ENCODE measurements around the gene RFX2.

The RFX2 gene

DNA sequence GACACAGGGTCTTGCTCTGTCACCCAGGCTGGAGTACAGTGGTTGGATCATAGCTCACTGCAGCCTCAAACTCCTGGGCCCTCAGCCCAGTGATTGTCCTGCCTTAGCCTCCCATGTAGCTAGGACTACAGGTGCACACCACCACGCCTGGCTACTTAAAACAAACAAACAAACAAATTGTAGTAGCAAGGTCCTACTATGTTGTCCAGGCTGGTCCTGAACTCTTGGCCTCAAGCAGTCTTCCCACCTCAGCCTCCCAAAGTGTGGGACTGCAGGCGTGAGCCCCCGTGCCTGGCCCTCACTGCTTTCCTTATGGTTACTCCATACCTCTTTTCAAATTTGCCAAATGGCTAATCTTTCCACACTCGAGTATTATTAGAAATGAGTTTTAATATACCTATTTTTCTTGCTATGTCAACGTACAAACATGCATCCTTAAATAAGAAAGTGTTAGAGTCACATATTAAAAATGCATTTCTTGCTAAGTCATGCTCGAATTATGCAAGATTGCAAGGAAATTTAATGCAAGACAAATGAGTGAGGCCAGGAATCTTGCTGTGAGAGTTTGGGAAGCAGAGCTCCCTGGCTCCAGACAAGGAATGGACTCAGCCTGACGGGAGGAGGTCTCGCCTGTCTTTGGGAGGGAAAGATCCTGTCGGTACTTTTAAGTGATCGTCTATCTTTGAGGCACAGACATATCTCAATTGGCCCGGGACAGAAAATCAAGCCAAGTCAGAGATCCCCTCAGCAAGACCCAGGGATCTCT is 39.4 kb downstream of the RFX2 start:
- DNase-seq (ENCODE audit: low read depth): peak; percentile 77
- TF ChIP-seq, protein P1, sequence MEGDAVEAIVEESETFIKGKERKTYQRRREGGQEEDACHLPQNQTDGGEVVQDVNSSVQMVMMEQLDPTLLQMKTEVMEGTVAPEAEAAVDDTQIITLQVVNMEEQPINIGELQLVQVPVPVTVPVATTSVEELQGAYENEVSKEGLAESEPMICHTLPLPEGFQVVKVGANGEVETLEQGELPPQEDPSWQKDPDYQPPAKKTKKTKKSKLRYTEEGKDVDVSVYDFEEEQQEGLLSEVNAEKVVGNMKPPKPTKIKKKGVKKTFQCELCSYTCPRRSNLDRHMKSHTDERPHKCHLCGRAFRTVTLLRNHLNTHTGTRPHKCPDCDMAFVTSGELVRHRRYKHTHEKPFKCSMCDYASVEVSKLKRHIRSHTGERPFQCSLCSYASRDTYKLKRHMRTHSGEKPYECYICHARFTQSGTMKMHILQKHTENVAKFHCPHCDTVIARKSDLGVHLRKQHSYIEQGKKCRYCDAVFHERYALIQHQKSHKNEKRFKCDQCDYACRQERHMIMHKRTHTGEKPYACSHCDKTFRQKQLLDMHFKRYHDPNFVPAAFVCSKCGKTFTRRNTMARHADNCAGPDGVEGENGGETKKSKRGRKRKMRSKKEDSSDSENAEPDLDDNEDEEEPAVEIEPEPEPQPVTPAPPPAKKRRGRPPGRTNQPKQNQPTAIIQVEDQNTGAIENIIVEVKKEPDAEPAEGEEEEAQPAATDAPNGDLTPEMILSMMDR (IDR thresholded peaks at IDR 0.05; ENCODE audit: low read length, missing control alignments): no peak
- H3K4me3 ChIP-seq (replicated peaks; ENCODE audit: low read depth, low read length): no peak overlapping the region

DNA sequence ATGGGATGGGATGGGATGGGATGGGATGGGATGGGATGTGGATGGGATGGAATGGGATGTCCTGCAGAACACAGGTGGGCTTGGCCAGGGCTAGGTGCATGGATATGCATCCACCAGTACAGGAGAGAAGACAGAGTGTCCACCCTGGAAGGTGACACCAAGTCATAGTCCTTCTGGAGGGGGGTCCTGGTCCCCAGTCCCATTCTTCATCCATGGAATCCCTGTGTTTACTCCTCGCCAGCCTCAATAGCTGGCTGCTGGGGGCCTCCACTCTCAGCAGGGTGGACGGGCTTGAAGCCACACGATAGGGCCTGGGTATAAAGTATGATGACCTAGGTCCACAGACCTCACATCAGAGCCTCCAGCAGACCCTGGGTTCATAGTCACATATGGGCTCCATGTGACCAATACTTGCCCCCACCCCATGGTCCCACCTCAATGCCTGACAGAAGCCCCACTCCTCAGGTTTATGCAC is 40.1 kb downstream of the RFX2 start:
- no peak overlapping the region for H3K4me3 ChIP-seq (replicated peaks; ENCODE audit: low read depth, low read length)
- TF ChIP-seq, protein P1 (IDR thresholded peaks at IDR 0.05; ENCODE audit: low read length, missing control alignments): no peak
- DNase-seq (ENCODE audit: low read depth): no peak

DNA sequence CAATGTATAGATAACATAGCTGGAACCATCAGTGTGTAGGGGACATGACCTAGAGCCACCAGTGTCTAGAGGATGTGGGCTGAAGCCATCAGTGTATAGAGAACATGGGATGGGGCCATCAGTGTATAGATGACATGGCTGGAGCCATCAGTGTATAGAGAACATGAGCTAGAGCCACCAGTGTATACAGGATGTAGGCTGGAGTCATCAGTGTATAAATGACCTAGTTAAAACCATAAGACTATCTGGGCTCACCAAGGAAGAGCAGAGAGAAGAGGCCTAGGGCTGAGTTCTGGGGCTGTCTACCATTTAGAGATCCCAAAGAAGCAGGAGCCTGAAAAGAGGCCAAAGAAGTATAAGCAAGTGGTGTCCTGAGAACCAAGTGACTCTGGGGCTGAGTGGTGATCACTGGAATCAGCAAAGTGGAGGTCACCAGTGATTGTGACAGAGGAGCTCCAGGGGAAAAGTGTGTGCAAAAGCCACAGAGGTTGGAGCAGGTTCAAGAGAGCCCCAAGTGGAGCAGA is 41.0 kb downstream of the RFX2 start:
- DNase-seq (ENCODE audit: low read depth): no peak
- TF ChIP-seq, protein P1 (IDR thresholded peaks at IDR 0.05; ENCODE audit: low read length, missing control alignments): no peak
- H3K4me3 ChIP-seq (replicated peaks; ENCODE audit: low read depth, low read length): no peak overlapping the region

DNA sequence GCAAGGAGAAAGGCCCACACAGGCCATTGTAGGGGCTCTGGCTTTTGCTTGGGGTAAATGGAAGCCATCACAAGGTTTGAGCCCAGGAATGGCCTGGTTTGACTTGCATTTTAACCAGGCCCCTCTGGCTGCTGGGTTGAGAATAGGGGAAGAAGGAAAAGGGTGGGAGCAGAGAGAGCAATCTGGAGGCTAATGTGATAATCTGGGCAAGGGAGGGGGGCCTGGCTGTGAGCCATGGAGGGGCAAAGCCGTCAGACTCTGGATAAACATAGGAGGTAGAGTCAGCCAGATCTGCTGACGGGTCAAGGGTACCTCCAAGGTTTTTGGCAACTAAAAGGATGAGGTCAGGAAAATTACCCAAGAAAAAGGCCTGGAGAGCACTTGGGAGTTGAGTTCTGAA is 41.6 kb downstream of the RFX2 start:
- no peak overlapping the region for H3K4me3 ChIP-seq (replicated peaks; ENCODE audit: low read depth, low read length)
- no peak for DNase-seq (ENCODE audit: low read depth)
- TF ChIP-seq, protein P1 (IDR thresholded peaks at IDR 0.05; ENCODE audit: low read length, missing control alignments): no peak

DNA sequence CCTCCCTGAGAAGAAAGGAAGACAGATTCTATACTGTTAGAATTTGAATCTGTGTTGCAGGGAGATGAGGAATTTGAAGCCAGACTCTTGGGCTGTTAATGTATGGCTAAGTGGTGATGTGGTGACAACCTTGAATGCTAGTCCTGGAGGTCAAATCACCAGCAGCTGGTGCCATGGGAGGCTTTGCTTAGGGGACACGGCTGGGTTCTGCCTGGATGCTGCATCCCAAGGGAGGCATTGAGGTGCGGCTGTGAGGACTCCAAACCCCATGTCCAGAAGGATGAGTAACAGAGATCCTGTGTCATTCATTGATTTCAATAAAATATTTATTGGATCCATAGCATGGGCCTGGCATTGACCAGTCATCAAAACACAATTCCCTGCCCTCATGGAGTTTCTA is 42.3 kb downstream of the RFX2 start:
- H3K4me3 ChIP-seq (replicated peaks; ENCODE audit: low read depth, low read length): no peak overlapping the region
- TF ChIP-seq, protein P1 (IDR thresholded peaks at IDR 0.05; ENCODE audit: low read length, missing control alignments): no peak
- no peak for DNase-seq (ENCODE audit: low read depth)

DNA sequence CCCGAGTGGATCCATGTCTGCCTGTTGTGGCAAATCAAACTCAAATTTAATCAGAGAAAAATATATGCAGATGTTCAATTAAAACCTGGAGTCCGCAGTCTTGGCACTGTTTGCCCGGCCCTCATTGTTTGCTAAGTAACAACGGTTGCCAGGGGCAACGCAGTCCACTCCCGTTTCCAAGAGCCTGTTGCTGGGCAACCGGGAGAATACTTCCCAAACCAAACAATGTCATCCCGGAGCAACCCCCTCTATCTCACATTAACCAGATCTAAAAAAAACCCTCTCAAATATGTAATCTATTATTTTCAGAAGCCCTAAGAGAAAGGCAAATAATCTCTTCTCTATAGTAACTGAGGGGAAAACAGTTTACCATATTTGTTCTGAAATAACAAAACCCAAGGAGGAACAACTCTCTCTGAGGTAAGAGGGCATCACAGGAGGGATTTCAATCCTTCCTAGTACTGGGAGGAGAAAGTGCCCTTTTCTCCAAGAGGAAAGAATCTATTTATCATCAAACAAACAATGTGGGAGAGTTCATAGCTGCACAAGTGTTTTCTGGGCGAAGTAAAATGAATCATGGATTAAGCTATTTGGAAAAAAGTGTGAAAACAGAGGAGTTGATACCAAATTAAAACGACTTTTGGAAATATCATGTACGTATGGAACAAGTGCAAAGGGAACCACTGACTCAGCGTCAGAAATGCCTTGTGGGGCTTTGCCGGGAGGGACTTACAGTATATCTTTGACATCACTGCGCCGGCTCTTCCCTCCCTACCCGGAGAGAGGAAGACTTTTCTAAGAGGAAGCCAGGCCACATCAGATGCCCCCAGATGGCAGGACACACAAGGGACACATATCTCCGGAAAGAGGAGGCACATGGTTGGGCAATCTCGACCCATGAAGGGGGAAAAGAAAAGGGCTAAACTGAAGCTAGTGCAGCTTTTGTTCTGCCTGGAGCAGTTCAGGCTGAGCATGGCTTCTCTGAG is 43.3 kb downstream of the RFX2 start:
- H3K4me3 ChIP-seq (replicated peaks; ENCODE audit: low read depth, low read length): no peak overlapping the region
- TF ChIP-seq, protein P1 (IDR thresholded peaks at IDR 0.05; ENCODE audit: low read length, missing control alignments): no peak
- DNase-seq (ENCODE audit: low read depth): peak; percentile 98
